GM20431 (cell line): ENCODE results near the gene TTC39C.

ENCODE experiments used
- in situ Hi-C: fragments of 300-500 bp; cut with MseI, MboI; formaldehyde crosslinking; loops from one replicate; pipeline ENCODE4 v1.15.0; 2020; ENCODE audit warnings: low sequenced_read_pairs; ENCODE audit not compliant: unreplicated experiment

TTC39C gene

GRCh38 chr18:23990474-23991410 is 23.8 kb upstream of the TTC39C start:
- in situ Hi-C loops, result no loop called here

GRCh38 chr18:23992089-23992940 is 22.2 kb upstream of the TTC39C start:
- in situ Hi-C loops, result no loop called here

GRCh38 chr18:23992941-23993280 is 21.6 kb upstream of the TTC39C start:
- in situ Hi-C loops, result no loop called here

- in situ Hi-C loops, result no loop called here
These were observed 20.1 kb upstream of the TTC39C start for GRCh38 chr18:23994361-23994902.

GRCh38 chr18:23995180-23995579 is 19.4 kb upstream of the TTC39C start:
- in situ Hi-C loops, result no loop called here

- in situ Hi-C loops, result no loop called here
These were observed 16.5 kb upstream of the TTC39C start for GRCh38 chr18:23998018-23998417.

GRCh38 chr18:23998820-23999219 is 15.7 kb upstream of the TTC39C start:
- in situ Hi-C loops, result no loop called here

- in situ Hi-C loops, result no loop called here
These were observed 13.7 kb upstream of the TTC39C start for GRCh38 chr18:24000613-24001490.

- in situ Hi-C loops, result no loop called here
These were observed 12.1 kb upstream of the TTC39C start for GRCh38 chr18:24002479-24002878.

- in situ Hi-C loops, result no loop called here
These were observed 11.3 kb upstream of the TTC39C start for GRCh38 chr18:24003288-24003687.

- in situ Hi-C loops, result no loop called here
These were observed 10.5 kb upstream of the TTC39C start for GRCh38 chr18:24003903-24004640.

GRCh38 chr18:24006712-24007313 is 7.7 kb upstream of the TTC39C start:
- in situ Hi-C loops, result no loop called here

GRCh38 chr18:24009246-24009645 is 5.3 kb upstream of the TTC39C start:
- in situ Hi-C loops, result no loop called here

- in situ Hi-C loops, result no loop called here
These were observed 4.8 kb upstream of the TTC39C start for GRCh38 chr18:24009651-24010333.

- in situ Hi-C loops, result no loop called here
These were observed 3.9 kb upstream of the TTC39C start for GRCh38 chr18:24010673-24011072.

- in situ Hi-C loops, result no loop called here
These were observed 3.2 kb upstream of the TTC39C start for GRCh38 chr18:24011123-24011917.

GRCh38 chr18:24013051-24013450 is 1.5 kb upstream of the TTC39C start:
- in situ Hi-C loops, result no loop called here
